GM12864 (cell line): ENCODE data around the gene PCDHGB5.
"Not testable (repeated sequence)": the region's sequence is repeated elsewhere in the genome, so short reads cannot be mapped to it uniquely, and the experiment has no call there.

Experiments used
- DNase-seq: peaks from one replicate; pipeline ENCODE4 v3.0.0-alpha.2; 2011; ENCODE audit warnings: low read depth
- H3K4me3 ChIP-seq: 2 replicates; pipeline ENCODE4 v1.5.1; 2011; ENCODE audit warnings: mild to moderate bottlenecking, low read depth, low read length, control low read depth
- CTCF ChIP-seq: IDR thresholded peaks from 2 replicates; pipeline ENCODE4 v1.5.1; 2011; ENCODE audit warnings: low read depth, mild to moderate bottlenecking, moderate library complexity, low read length, control low read depth, inconsistent platforms; ENCODE audit errors: missing control alignments

Gene PCDHGB5

GRCh38 chr5:141403387-141403786 lies 5.6 kb downstream of the PCDHGB5 start:
- TF ChIP-seq CTCF = no peak
- DNase-seq = no peak
- H3K4me3 ChIP-seq = no peak overlapping the region

GRCh38 chr5:141407790-141408505 lies 10.2 kb downstream of the PCDHGB5 start, which contains the start of gene PCDHGB6:
Gene PCDHGB6, plus strand, starts transcription at chr5:141408021. Its CDS starts 182 bp downstream, at chr5:141408203.
- not testable (repeated sequence) for DNase-seq
- peak; percentile 91 for TF ChIP-seq CTCF
- H3K4me3 ChIP-seq = peak within 1 kb of the TSS; percentile 62

- no peak for DNase-seq
- TF ChIP-seq CTCF = no peak
- no peak overlapping the region for H3K4me3 ChIP-seq
These were observed 12.0 kb downstream of the PCDHGB5 start for GRCh38 chr5:141409598-141410306.

GRCh38 chr5:141411575-141411974 lies 13.8 kb downstream of the PCDHGB5 start:
- no peak overlapping the region for H3K4me3 ChIP-seq
- no peak for TF ChIP-seq CTCF
- DNase-seq = no peak

GRCh38 chr5:141412854-141413539 lies 15.2 kb downstream of the PCDHGB5 start, which contains the start of gene PCDHGA10:
Gene PCDHGA10, plus strand, starts transcription at chr5:141412987. Its CDS starts 189 bp downstream, at chr5:141413176.
- H3K4me3 ChIP-seq = peak within 1 kb of the TSS; percentile 77
- DNase-seq = peak; percentile 70
- TF ChIP-seq CTCF = peak; percentile 83

- peak overlapping the region; percentile 77 for H3K4me3 ChIP-seq
- no peak for TF ChIP-seq CTCF
- DNase-seq = no peak
These were observed 15.9 kb downstream of the PCDHGB5 start for GRCh38 chr5:141413540-141414069.

- not testable (repeated sequence) for DNase-seq, H3K4me3 ChIP-seq
These were observed 17.0 kb downstream of the PCDHGB5 start for GRCh38 chr5:141414548-141415274.

GRCh38 chr5:141415275-141415618 lies 17.5 kb downstream of the PCDHGB5 start:
- not testable (repeated sequence) for DNase-seq
- peak overlapping the region; percentile 37 for H3K4me3 ChIP-seq
